Endothelial cell of umbilical vein (primary cell): ENCODE measurements around the gene CNNM4.

ENCODE experiments used
- CTCF ChIP-seq, 2 donors: IDR thresholded peaks; 1 replicate in 1 of 2; 2 replicates in 1 of 2; pipeline ENCODE4 v1.5.1; 2011; ENCODE audit warnings: low read length in 2 of 2, mild to moderate bottlenecking in 2 of 2, moderate library complexity in 2 of 2, control low read depth in 1 of 2, inconsistent platforms in 1 of 2, low read depth in 1 of 2; ENCODE audit not compliant: insufficient read depth in 1 of 2; ENCODE audit errors: extremely low read depth in 1 of 2
- EZH2 ChIP-seq: IDR thresholded peaks from 2 replicates; pipeline ENCODE4 v1.6.1; 2012; ENCODE audit warnings: borderline replicate concordance, low read depth, mild to moderate bottlenecking, moderate library complexity, low read length, inconsistent platforms; ENCODE audit not compliant: severe bottlenecking
- FOS ChIP-seq: IDR thresholded peaks from 2 replicates; pipeline ENCODE4 v1.6.1; 2011; ENCODE audit warnings: mild to moderate bottlenecking, low read length, moderate library complexity, borderline replicate concordance; ENCODE audit not compliant: insufficient read depth
- GATA2 ChIP-seq: IDR thresholded peaks from 2 replicates; pipeline ENCODE4 v1.7.0; 2011; ENCODE audit warnings: low read depth, mild to moderate bottlenecking, moderate library complexity, mixed read lengths, low read length; ENCODE audit not compliant: insufficient read length, insufficient read depth
- JUN ChIP-seq: IDR thresholded peaks from 2 replicates; pipeline ENCODE4 v1.6.1; 2011; ENCODE audit warnings: borderline replicate concordance, low read depth; ENCODE audit not compliant: insufficient read length, insufficient read depth
- MAX ChIP-seq: IDR thresholded peaks from 2 replicates; pipeline ENCODE4 v1.6.1; 2011; ENCODE audit not compliant: insufficient read depth, insufficient read length
- MYC ChIP-seq: IDR thresholded peaks from one replicate; pipeline ENCODE4 v1.6.1; 2011; ENCODE audit warnings: mild to moderate bottlenecking, low read depth, low read length
- POLR2A ChIP-seq: IDR thresholded peaks from 2 replicates; pipeline ENCODE4 v1.6.1; 2012; ENCODE audit warnings: low read depth, mild to moderate bottlenecking, control low read depth, low read length
- POLR2AphosphoS5 ChIP-seq: IDR thresholded peaks from 2 replicates; pipeline ENCODE4 v1.6.1; 2012; ENCODE audit warnings: low read depth, mild to moderate bottlenecking, control low read depth, low read length, moderate library complexity; ENCODE audit not compliant: insufficient read depth

- no peak for TF ChIP-seq EZH2
- TF ChIP-seq CTCF (IDR thresholded peaks at IDR 0.05; ENCODE audit: extremely low read depth in 1 of 2, insufficient read depth in 1 of 2, low read depth in 1 of 2, low read length in 2 of 2): no peak
- TF ChIP-seq POLR2A: no peak
- TF ChIP-seq MYC: no peak
- no peak for TF ChIP-seq POLR2AphosphoS5
- TF ChIP-seq FOS: no peak
- TF ChIP-seq MAX: no peak
- TF ChIP-seq JUN: no peak
- TF ChIP-seq GATA2: no peak
Measured at GRCh38 chr2:96795076-96795475, 34.4 kb downstream of the CNNM4 start.
